Tibial artery (tissue), 4 donors: ENCODE data around the gene FOXA1.

Experiments
- DNase-seq, 2 donors: peaks; one replicate each; pipeline ENCODE4 v3.0.0-alpha.2; 2019
- H3K27ac ChIP-seq, 2 donors: fragments of 200-600 bp; sonication (generic) in 1 of 2; 1 replicate in 1 of 2; 2 replicates in 1 of 2; pipeline ENCODE4 v1.5.1; 2018 to 2019; ENCODE audit warnings: mild to moderate bottlenecking in 1 of 2
- H3K27me3 ChIP-seq, 2 donors: fragments of 200-600 bp; sonication (generic) in 1 of 2; one replicate each; pipeline versions ENCODE4 v1.5.1 to v1.6.0; 2016 to 2019
- H3K36me3 ChIP-seq, 3 donors: fragments of 200-600 bp; sonication (generic) in 2 of 3; one replicate each; pipeline ENCODE4 v1.5.1; 2016 to 2019; ENCODE audit warnings: mild to moderate bottlenecking in 2 of 3
- H3K4me1 ChIP-seq, 4 donors: fragments of 200-600 bp; sonication (generic) in 2 of 4; 1 replicate in 3 of 4; 2 replicates in 1 of 4; pipeline ENCODE4 v1.5.1; 2016 to 2019
- H3K4me3 ChIP-seq, 2 donors: fragments of 200-600 bp; sonication (generic) in 1 of 2; 1 replicate in 1 of 2; 2 replicates in 1 of 2; pipeline ENCODE4 v1.5.1; 2018 to 2019; ENCODE audit warnings: mild to moderate bottlenecking in 2 of 2
- H3K9me3 ChIP-seq, 3 donors: fragments of 200-600 bp; sonication (generic) in 1 of 3; one replicate each; pipeline ENCODE4 v1.5.1; 2016 to 2019
- CTCF ChIP-seq, 2 experiments: fragments of 200-600 bp in 1 of 2; fragments of 450-650 bp in 1 of 2; IDR thresholded peaks; one replicate each; pipeline ENCODE4 v1.5.1; 2017 to 2019; ENCODE audit warnings: antibody characterized with exemption in 2 of 2, mild to moderate bottlenecking in 1 of 2, moderate library complexity in 1 of 2
- intact Hi-C: fragments of 100-400 bp; cut with DNase I; formaldehyde crosslinking; loops from one replicate; pipeline ENCODE4 v1.15.0; 2023; ENCODE audit warnings: low total_unique reads

Gene FOXA1

GRCh38 chr14:37584211-37585100 is 10.6 kb downstream of the FOXA1 start:
- intact Hi-C loops, result no loop called here
- Histone ChIP-seq H3K4me1 (peaks cover 0 to 29% (median 22%) of the 10 kb centered on the region in 4 donors), H3K4me3 (no peak overlapping the region), H3K36me3 (no peaks in the 10 kb centered on the region), H3K27me3 (peaks cover 13 to 72% of the 10 kb centered on the region in 2 donors), H3K27ac (no peak overlapping the region), H3K9me3 (no peaks in the 10 kb centered on the region)
- no peak for DNase-seq
- no peak for TF ChIP-seq CTCF (IDR thresholded peaks at IDR 0.05)

- intact Hi-C loops, result no loop called here
- Histone ChIP-seq H3K9me3 (no peaks in the 10 kb centered on the region), H3K4me3 (no peak overlapping the region), H3K36me3 (no peaks in the 10 kb centered on the region), H3K27me3 (peaks cover 13 to 63% of the 10 kb centered on the region in 2 donors), H3K4me1 (peaks cover 0 to 29% (median 22%) of the 10 kb centered on the region in 4 donors), H3K27ac (no peak overlapping the region)
- TF ChIP-seq CTCF (IDR thresholded peaks at IDR 0.05), result no peak
- DNase-seq, result no peak
Measured at GRCh38 chr14:37583358-37584210, 11.5 kb downstream of the FOXA1 start.

DNA sequence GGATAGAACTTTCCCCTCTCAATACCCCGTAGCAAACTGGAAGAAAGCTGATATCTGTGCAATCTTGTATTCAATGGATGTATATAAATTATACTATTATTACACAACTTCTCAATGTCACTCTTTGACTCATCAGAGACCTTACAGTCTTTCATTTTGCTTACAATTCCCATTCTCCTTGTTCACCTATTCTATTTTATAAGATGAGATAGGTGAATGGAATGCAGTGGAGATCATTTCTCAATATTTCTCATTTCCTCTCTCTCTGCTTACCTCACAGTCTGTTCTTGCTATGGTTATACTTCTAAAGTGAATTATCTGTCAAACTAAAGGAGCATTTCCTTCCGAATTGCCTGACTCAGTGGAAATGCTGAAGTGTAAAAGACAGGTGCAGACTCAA is 14.9 kb downstream of the FOXA1 start:
- Histone ChIP-seq H3K4me1 (peaks cover 0 to 18% (median 14%) of the 10 kb centered on the region in 4 donors), H3K9me3 (no peaks in the 10 kb centered on the region), H3K36me3 (no peaks in the 10 kb centered on the region), H3K4me3 (no peak overlapping the region), H3K27ac (no peak overlapping the region), H3K27me3 (peaks cover 4 to 33% of the 10 kb centered on the region in 2 donors)
- intact Hi-C loops, result no loop called here
- no peak for DNase-seq
- TF ChIP-seq CTCF (IDR thresholded peaks at IDR 0.05), result no peak

GRCh38 chr14:37579274-37579673 is 15.8 kb downstream of the FOXA1 start:
- H3K4me3 ChIP-seq, result no peak overlapping the region
- no peaks in the 10 kb centered on the region for H3K9me3 ChIP-seq
- H3K36me3 ChIP-seq, result no peaks in the 10 kb centered on the region
- H3K27me3 ChIP-seq, result peaks cover 2 to 25% of the 10 kb centered on the region in 2 donors
- DNase-seq, result no peak
- H3K4me1 ChIP-seq, result peaks cover 0 to 10% (median 7%) of the 10 kb centered on the region in 4 donors
- TF ChIP-seq CTCF (IDR thresholded peaks at IDR 0.05), result no peak
- intact Hi-C loops, result no loop called here
- H3K27ac ChIP-seq, result no peak overlapping the region

GRCh38 chr14:37573356-37573755 is 21.7 kb downstream of the FOXA1 start:
- peaks cover 0 to 6% (median 0%) of the 10 kb centered on the region in 4 donors for H3K4me1 ChIP-seq
- H3K36me3 ChIP-seq, result no peaks in the 10 kb centered on the region
- no peak for TF ChIP-seq CTCF (IDR thresholded peaks at IDR 0.05)
- DNase-seq, result no peak
- H3K27me3 ChIP-seq, result peaks cover 0 to 5% of the 10 kb centered on the region in 2 donors
- no peak overlapping the region for H3K4me3 ChIP-seq
- no peak overlapping the region for H3K27ac ChIP-seq
- intact Hi-C loops, result no loop called here
- H3K9me3 ChIP-seq, result no peaks in the 10 kb centered on the region
